OCI-LY3 (cell line): Measurements from ENCODE around the gene COX5A.

Experiments
- EZH2phosphoT487 ChIP-seq: fragments of 200-600 bp; shearing (Covaris generic); IDR thresholded peaks from 2 replicates; pipeline ENCODE4 v1.6.1; 2018; ENCODE audit warnings: antibody characterized with exemption, mixed run types, low read depth
- TF ChIP-seq, protein P1 (sequence below): fragments of 200-600, 300-600 bp; sonication (generic); IDR thresholded peaks from 2 replicates; pipeline ENCODE4 v1.5.1; 2014; ENCODE audit warnings: antibody characterized with exemption, low read length, low read depth

DNA sequence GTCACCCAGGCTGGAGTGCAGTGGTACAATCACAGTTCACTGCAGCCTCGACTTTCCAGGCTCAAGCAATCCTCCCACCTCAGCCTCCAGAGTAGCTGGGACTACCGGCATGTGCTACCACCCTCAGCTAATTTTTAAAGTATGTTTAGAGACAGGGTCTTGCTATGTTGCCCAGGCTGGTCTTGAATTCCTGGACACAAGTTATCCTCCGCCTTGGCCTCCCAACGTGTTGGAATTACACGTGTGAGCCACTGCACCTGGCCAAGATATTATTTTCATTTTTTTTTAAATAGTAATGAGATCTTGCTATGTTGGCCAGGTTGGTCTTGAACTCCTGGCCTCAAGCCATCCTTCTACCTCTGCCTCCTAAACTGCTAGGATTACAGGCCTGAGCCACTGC, 52.4 kb downstream of the COX5A start:
- TF ChIP-seq, protein P1, sequence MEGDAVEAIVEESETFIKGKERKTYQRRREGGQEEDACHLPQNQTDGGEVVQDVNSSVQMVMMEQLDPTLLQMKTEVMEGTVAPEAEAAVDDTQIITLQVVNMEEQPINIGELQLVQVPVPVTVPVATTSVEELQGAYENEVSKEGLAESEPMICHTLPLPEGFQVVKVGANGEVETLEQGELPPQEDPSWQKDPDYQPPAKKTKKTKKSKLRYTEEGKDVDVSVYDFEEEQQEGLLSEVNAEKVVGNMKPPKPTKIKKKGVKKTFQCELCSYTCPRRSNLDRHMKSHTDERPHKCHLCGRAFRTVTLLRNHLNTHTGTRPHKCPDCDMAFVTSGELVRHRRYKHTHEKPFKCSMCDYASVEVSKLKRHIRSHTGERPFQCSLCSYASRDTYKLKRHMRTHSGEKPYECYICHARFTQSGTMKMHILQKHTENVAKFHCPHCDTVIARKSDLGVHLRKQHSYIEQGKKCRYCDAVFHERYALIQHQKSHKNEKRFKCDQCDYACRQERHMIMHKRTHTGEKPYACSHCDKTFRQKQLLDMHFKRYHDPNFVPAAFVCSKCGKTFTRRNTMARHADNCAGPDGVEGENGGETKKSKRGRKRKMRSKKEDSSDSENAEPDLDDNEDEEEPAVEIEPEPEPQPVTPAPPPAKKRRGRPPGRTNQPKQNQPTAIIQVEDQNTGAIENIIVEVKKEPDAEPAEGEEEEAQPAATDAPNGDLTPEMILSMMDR: no peak
- TF ChIP-seq EZH2phosphoT487: no peak
